Right hindlimb (tissue), 1 donor: Measurements from ENCODE around the gene YIPF7.
A peak's percentile ranks its signal among the peaks of the same experiment; 100 is the strongest.

ENCODE experiments used
- DNase-seq: peaks from one replicate; pipeline ENCODE4 v3.0.0-alpha.2; 2018

YIPF7 gene

GRCh38 chr4:44651425-44651824 lies at the start of gene YIPF7:
Gene YIPF7 (minus strand): TSS chr4:44651625. CDS start chr4:44650100, 1,525 bp downstream.
- DNase-seq: no peak

GRCh38 chr4:44701037-44701436 lies 49.6 kb upstream of the YIPF7 start:
- no peak for DNase-seq

DNA sequence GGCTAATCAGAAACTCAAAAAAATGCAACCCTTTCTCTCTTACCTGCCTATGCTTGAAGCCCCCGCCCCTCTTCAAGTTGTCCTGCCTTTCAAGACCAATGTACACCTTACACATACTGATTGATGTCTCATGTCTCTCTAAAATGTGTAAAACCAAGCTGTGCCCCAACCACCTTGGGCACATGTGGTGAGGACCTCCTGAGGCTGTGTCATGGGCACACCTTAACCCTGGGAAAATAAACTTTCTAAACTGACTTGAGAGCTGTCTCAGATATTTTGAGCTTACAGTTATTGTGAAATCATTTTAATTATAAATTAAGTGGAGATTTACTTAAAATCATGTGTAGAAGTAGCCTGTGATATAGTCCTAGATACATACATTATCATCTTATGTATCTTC lies 49.0 kb upstream of the YIPF7 start:
- no peak for DNase-seq

GRCh38 chr4:44684648-44685047 lies 33.2 kb upstream of the YIPF7 start:
- no peak for DNase-seq

DNA sequence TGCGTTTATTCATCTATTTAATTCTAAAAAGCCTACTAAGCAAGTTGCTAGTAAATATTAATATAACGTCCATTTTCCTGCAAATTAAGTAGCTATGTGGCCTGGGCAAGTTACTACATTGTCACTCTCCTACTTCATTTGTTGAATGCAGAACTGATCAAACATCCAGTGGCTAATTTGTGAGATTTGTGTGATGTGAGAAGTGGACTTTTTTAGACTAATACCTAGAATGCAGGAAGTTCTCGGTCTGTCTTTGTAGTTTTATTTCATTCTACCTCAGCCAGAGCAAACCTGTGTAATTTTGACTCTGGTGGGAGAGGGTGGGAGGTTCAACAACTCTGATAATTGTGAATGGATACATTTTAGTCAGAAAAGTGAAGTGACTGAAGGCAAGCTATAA lies 27.6 kb upstream of the YIPF7 start:
- no peak for DNase-seq

DNA sequence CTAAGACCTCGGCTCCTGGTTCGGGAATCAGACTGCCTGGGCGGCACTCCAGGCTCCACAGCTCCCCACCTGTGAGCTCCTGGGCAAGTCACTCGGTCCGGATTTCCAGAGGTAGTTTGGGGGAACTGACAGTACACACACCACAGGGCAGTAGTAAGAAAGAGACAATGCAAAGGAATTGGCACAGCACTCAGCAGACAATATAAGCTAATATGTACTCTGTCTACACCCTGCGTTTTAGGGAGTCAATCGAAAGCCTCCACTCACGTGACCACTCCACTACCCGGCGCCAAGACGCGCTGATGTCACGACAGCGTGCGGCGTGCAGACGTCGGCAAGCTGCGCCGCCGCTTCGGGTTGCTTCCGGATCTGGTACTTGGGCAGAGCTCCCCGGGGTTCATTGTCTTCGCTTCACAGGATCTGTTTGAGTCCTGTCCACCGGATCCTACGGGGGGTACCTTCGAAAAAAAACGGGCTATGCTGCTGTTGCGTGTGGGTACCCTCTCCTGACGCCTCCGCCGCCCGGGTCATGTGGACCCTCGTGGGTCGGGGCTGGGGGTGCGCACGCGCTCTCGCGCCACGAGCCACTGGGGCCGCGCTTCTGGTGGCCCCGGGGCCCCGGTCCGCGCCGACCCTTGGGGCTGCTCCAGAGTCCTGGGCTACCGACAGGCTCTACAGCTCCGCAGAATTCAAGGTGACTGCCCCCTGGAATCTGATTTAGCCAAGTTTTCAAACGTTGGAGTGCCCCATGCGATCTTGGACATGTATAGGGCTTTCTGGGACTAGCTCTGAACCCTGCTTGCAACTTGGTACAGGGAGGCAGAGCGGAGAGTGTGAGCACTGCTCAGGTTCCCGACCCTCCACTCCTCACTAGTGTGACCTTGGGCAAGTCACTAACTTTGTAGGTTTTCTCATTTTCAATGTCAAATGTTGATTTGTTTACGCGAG lies 26.9 kb upstream of the YIPF7 start, which contains the start of gene GUF1:
Gene GUF1, plus strand, starts transcription at position 327 of the 948 bp plus-strand sequence. Its CDS starts 203 bp downstream, at position 530.
- peak; percentile 94 for DNase-seq

DNA sequence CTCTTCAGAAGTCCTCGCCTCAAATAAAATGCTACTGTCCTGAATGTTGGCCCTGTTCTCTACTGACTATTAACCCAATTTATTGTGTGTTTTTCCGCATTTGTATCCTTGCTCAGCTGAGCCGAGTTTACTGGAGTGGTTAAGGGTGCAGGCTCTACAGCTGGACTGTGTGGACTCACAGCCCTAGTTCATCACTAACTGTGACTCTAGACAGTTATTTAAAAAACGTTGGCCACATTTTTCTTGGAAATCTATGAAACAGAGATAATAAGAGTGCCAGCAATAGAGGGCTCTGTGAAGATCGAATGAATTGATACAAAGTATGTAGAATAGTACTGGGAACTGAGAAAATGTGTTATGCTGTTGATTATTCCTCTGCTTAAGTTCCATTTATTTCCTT lies 23.9 kb upstream of the YIPF7 start:
- no peak for DNase-seq

DNA sequence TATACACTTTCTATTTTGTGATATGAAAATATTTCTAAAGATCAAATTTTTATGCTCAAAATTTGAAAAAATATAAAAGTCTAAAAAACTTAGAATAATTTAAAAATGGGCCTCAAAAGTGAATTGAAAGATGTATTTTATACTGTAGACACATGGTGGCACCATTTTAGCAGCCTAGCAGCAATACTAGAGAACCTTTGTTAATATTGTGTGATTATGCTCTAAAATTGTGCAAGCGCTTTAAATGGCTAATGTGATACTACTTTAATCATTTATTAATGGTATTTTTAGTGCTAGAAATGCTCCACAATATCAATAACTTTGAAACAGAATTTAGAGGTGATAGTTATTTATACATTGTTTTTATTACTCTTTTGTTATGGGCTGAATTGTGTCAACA lies 23.0 kb upstream of the YIPF7 start:
- DNase-seq: no peak

- no peak for DNase-seq
Measured at GRCh38 chr4:44671636-44672035, 20.2 kb upstream of the YIPF7 start.

- DNase-seq: no peak
Measured at GRCh38 chr4:44670506-44671199, 19.2 kb upstream of the YIPF7 start.

GRCh38 chr4:44668526-44668925 lies 17.1 kb upstream of the YIPF7 start:
- no peak for DNase-seq

DNA sequence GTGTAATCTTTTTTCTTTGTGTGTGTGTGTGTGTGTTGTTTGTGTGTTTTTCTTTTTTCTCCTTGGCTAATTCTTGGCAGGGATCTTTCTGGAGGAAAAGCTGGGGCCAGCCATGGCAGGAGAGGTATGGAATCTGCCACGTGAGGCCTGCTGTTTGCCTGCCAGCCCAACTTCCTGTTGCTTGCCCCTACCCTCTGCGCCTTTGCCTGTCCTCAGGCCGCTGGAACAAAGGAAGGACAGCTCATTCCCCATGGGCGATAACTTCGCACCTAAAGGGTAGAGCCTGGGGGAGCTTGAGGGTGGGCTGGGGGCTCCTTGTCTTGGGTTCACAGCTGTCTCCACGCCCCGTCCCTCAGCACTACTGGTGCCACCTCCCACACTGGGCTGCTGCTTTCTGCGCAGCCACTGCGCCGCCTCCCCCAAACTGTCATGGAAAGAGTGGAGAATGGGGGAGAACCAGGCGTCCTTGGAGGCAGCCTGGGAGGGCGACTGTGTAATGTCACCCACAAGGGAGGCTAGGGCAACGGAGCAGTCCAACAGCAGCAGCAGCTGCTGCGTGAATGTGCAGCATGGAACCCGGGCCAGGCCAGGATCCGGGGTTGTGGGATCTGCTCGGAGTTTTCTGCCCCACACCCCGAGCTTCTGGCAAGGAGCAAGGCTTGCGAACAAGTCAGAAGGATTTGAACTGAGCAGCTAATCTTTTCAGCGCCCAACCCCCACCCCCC lies 12.3 kb upstream of the YIPF7 start:
- no peak for DNase-seq

GRCh38 chr4:44662623-44663005 lies 11.2 kb upstream of the YIPF7 start:
- no peak for DNase-seq

GRCh38 chr4:44661940-44662622 lies 10.7 kb upstream of the YIPF7 start:
- DNase-seq: no peak

GRCh38 chr4:44660396-44660795 lies 9.0 kb upstream of the YIPF7 start:
- no peak for DNase-seq

- no peak for DNase-seq
Measured at GRCh38 chr4:44652002-44652401, 577 bp upstream of the YIPF7 start.

GRCh38 chr4:44646151-44646550 lies 5.3 kb downstream of the YIPF7 start:
- DNase-seq: no peak

DNA sequence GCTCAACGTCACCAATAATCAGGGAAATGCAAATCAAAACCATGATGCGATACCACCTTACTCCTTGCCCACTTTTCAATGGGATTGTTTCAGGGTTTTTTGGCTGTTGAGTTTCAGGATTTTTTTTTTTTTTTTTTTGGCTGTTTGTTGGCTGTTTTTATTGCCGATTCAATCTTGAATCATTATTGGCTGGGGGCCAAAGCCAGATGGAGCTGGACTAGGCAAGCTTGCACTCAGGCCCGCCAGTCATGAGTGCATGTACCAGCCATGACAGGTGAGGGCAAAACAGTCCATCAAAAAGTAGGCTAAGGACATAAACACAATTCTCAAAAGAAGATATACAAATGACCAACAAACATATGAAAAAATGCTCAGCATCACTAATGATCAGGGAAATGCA lies 13.3 kb downstream of the YIPF7 start:
- DNase-seq: no peak

DNA sequence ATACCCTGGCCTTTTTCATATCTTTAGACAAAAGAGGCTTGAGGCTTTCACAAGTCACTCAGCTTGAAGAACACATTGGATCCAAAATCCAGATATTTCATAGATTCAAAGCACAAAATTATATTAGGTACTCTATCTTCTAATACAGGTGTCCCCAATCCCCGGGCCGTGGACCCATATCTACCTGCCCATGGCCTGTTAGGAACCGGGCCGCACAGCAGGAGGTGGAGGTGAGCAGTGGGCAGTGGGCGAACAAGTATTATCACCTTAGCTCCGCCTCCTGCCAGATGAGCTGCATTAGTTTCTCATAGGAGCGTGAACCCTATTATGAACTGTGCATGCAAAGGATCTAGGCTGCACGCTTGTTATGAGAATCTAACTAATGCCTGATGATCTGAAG lies 18.7 kb downstream of the YIPF7 start:
- DNase-seq: no peak

DNA sequence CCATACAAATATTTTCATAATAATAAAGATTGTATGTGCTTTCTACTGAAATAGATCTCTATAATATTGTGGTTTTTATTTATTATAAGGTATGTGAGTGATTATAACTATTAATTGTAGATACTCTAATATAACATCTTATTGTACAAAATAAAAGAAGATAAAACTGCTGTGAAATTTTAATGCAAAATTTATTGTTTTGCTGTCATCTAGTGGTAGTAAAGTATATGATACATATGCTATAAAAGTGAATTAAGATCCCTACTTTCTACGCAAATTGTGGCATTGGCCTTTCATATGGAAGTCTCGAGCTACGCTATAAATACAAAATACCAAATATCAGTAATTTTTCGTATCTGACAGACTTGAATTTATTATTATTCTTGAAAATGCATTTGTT lies 19.3 kb downstream of the YIPF7 start:
- DNase-seq: no peak

DNA sequence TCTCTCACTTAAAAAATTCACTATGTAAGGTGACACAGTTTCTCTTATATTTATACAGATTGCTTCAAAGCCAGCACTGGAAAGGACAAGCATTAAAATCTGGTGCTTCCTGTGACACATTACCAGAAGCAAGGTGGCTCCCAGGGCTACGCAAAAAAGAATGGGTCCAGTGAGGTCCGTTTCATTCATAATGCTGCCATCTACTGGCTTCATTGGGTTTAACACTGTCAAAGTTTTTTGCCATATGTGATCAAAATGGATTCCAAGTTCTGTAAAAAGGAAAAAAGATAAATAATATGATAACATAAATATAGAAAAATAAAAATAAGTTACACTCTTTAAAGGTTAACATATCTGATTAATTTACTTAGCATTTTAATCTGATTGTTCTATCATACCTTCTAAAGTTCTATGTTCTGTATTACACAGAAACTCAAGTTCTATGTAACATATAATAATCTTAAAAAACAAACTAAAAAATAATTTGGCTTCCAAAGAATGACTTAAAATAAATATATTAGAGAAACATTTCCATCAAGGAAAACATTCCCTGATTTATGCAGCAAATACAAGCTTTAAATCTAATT lies 22.1 kb downstream of the YIPF7 start:
- DNase-seq: no peak

DNA sequence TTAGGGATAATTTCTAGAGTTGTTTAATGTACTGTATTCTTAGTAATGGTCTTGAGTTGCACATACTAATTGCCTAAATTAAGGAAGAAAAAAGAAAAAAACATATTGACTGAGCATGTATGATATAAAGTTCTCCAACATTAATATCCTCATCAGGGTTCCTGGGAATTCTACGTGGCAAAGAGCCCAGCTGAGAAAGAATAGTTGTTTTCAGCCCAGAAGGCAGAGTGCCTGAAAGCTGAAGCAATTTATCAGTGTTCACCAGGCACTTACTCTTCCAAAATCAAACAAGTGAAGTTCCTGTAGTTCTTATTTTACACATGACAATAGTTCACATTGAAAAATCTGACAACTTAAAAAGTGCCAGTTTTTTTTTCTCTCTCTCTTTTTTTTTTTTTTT lies 27.7 kb downstream of the YIPF7 start:
- peak; percentile 48 for DNase-seq
